Kidney epithelial cell (primary cell): ENCODE measurements around the gene PMVK. TPM values are rescaled to one million over a fixed set of nuclear protein-coding genes. Genes with fewer than 3 reads are reported as not detected.

ENCODE experiments used
- DNase-seq: peaks from one replicate; pipeline ENCODE4 v3.0.0-alpha.2; 2010; ENCODE audit warnings: low read depth
- H3K27me3 ChIP-seq: 2 replicates; pipeline ENCODE4 v1.6.0; 2011; ENCODE audit warnings: low read length; ENCODE audit not compliant: control insufficient read depth, insufficient read depth
- H3K36me3 ChIP-seq: 2 replicates; pipeline ENCODE4 v1.5.1; 2011; ENCODE audit warnings: low read length; ENCODE audit not compliant: control insufficient read depth, insufficient read depth
- H3K4me3 ChIP-seq: 2 replicates; pipeline ENCODE4 v1.5.1; 2011; ENCODE audit warnings: low read depth, mild to moderate bottlenecking, control low read depth, low read length
- total RNA-seq: library from RNA; depleted of rRNA; stranded (reverse); fragments of >200 nt; gene quantifications from 2 replicates; pipeline ENCODE4 v1.2.3, GENCODE V29; 2015
- TF ChIP-seq, protein P1 (sequence below): IDR thresholded peaks from 2 replicates; pipeline ENCODE4 v1.5.1; 2011; ENCODE audit warnings: mild to moderate bottlenecking, moderate library complexity, low read length, control low read depth, inconsistent platforms; ENCODE audit not compliant: insufficient read depth, poor library complexity, severe bottlenecking

The PMVK gene
- total RNA-seq, 1 donor from 2014 or later, result 13.6 TPM

GRCh38 chr1:154935749-154936554 lies 567 bp downstream of the PMVK start:
- no peak for DNase-seq
- Histone ChIP-seq H3K36me3 (no peaks in the 10 kb centered on the region), H3K27me3 (no peaks in the 10 kb centered on the region), H3K4me3 (peak overlapping the region; percentile 63)
- TF ChIP-seq, protein P1, sequence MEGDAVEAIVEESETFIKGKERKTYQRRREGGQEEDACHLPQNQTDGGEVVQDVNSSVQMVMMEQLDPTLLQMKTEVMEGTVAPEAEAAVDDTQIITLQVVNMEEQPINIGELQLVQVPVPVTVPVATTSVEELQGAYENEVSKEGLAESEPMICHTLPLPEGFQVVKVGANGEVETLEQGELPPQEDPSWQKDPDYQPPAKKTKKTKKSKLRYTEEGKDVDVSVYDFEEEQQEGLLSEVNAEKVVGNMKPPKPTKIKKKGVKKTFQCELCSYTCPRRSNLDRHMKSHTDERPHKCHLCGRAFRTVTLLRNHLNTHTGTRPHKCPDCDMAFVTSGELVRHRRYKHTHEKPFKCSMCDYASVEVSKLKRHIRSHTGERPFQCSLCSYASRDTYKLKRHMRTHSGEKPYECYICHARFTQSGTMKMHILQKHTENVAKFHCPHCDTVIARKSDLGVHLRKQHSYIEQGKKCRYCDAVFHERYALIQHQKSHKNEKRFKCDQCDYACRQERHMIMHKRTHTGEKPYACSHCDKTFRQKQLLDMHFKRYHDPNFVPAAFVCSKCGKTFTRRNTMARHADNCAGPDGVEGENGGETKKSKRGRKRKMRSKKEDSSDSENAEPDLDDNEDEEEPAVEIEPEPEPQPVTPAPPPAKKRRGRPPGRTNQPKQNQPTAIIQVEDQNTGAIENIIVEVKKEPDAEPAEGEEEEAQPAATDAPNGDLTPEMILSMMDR, result no peak

- H3K4me3 ChIP-seq, result no peak overlapping the region
- TF ChIP-seq, protein P1, result no peak
These were observed 2.1 kb downstream of the PMVK start for GRCh38 chr1:154934358-154934948.

GRCh38 chr1:154931940-154932487 lies 4.5 kb downstream of the PMVK start:
- Histone ChIP-seq H3K36me3 (no peaks in the 10 kb centered on the region), H3K27me3 (no peaks in the 10 kb centered on the region), H3K4me3 (no peak overlapping the region)
- TF ChIP-seq, protein P1, result no peak
- DNase-seq, result no peak

More at GRCh38 chr1:154934358-154934948, 2.1 kb downstream of the PMVK start:
- no peaks in the 10 kb centered on the region for H3K36me3 ChIP-seq
- H3K27me3 ChIP-seq, result no peaks in the 10 kb centered on the region
- no peak for DNase-seq

DNA sequence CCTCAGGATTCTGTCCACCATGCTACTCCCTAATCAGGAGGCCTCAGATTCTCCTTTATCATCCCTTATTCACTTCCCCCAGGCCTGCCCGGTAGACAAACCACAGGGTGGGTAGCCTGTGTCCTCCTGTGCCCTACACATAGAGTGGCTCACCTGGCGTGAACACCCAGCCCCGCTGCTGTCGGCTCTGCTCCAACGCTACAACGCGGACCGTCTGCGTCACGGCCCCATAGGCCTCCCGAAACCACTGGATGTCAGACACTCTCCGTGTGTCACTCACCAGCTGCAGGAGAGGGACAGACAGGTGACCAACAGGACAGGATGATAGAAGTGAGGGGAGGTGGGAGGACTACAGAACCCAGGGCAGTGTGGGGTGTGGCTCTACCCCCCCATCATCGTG lies 10.3 kb downstream of the PMVK start:
- TF ChIP-seq, protein P1, result no peak
- Histone ChIP-seq H3K36me3 (no peaks in the 10 kb centered on the region), H3K27me3 (no peaks in the 10 kb centered on the region), H3K4me3 (no peak overlapping the region)
- no peak for DNase-seq

- TF ChIP-seq, protein P1, result no peak
- no peaks in the 10 kb centered on the region for H3K36me3 ChIP-seq
- DNase-seq, result no peak
- no peak overlapping the region for H3K4me3 ChIP-seq
- H3K27me3 ChIP-seq, result no peaks in the 10 kb centered on the region
These were observed 11.0 kb downstream of the PMVK start for GRCh38 chr1:154925335-154926170.
